Psoas muscle (tissue), 8 donors: ENCODE data around the gene MUC6. TPM values are rescaled to one million over a fixed set of nuclear protein-coding genes. Genes with fewer than 3 reads are reported as not detected.
"Not testable (repeated sequence)": the region's sequence is repeated elsewhere in the genome, so short reads cannot be mapped to it uniquely, and the experiment has no call there.

ENCODE experiments used
- ATAC-seq, 4 donors: fragments of 200-7000 bp; cut with Tn5 transposase; one replicate each; pipeline ENCODE4 v1.9.1; 2020; ENCODE audit warnings: moderate library complexity in 3 of 4, mild to moderate bottlenecking in 2 of 4
- DNase-seq, 2 donors: peaks; one replicate each; pipeline ENCODE4 v3.0.0-alpha.2; 2020
- H3K27ac ChIP-seq: fragments of 200-600 bp; one replicate; pipeline ENCODE4 v1.8.0; 2022
- H3K27me3 ChIP-seq, 3 donors: fragments of 200-600 bp in 1 of 3; one replicate each; pipeline versions ENCODE4 v1.6.1 to v1.8.0; 2013 to 2022; ENCODE audit warnings: low read length in 2 of 3, mild to moderate bottlenecking in 2 of 3, moderate library complexity in 1 of 3; ENCODE audit not compliant: insufficient read depth in 3 of 3
- H3K36me3 ChIP-seq, 2 donors: fragments of 200-600 bp in 1 of 2; one replicate each; pipeline versions ENCODE4 v1.6.1 to v1.8.0; 2013 to 2022; ENCODE audit warnings: low read depth in 1 of 2, mild to moderate bottlenecking in 1 of 2, moderate library complexity in 1 of 2; ENCODE audit not compliant: insufficient read depth in 1 of 2
- H3K4me1 ChIP-seq: fragments of 200-600 bp; one replicate; pipeline ENCODE4 v1.8.0; 2022
- H3K4me3 ChIP-seq: fragments of 200-600 bp; one replicate; pipeline ENCODE4 v1.8.0; 2022; ENCODE audit warnings: mild to moderate bottlenecking
- H3K9me3 ChIP-seq: fragments of 200-600 bp; one replicate; pipeline ENCODE4 v1.8.0; 2022
- WGBS, 3 donors: extraction: QIAGEN DNeasy Blood & Tissue Kit; methylation state at CpG; one replicate each; pipeline versions ENCODE4 v1.1.6 to v1.1.7; 2013; 5-methylcytosine and 5-hydroxymethylcytosine counted together
- intact Hi-C, 2 donors: fragments of 100-400 bp; cut with DNase I; formaldehyde crosslinking; loops; one replicate each; pipeline versions ENCODE4 v1.11.0 to v1.14.2; 2022
- polyA plus RNA-seq, 3 donors: library from polyadenylated mRNA; stranded (reverse); fragments of 200-250 nt; gene quantifications; one replicate each; pipeline ENCODE4 v1.2.3, GENCODE V29; 2013
- total RNA-seq, 4 donors: library from RNA; stranded (reverse); fragmentation: NEBNext Ultra II Directional in 2 of 4; extraction: Animal tissue kit (Norgen Biotek cat#: 25700) in 2 of 4; gene quantifications; one replicate each; pipeline versions ENCODE4 v1.2.1 to v1.2.4, GENCODE V29; 2021 to 2023
- TF ChIP-seq, protein P1 (sequence below): fragments of 200-600 bp; IDR thresholded peaks from one replicate; pipeline ENCODE4 v1.8.0; 2022; ENCODE audit warnings: antibody characterized with exemption
- donor health status: healthy with polysubstance abuse.
- donor health status: DM: no; HTN: no; CAD: no; lungs with moderate emphysema.
- donor health status: Bipolar disorder and iron deficiency.
- donor health status: healthy.
- donor health status: DM: yes; HTN: yes; CAD: no.
- donor health status: DM: no; HTN: no; CAD: no.
- donor health status: DM: no; HTN: no; CAD: no.
- donor health status: DM: yes; HTN: yes; CAD: no.

Gene MUC6
- total and polyA plus RNA-seq, 7 donors = under 0.01 to 0.04 (median 0.01) TPM; not detected in 4

DNA sequence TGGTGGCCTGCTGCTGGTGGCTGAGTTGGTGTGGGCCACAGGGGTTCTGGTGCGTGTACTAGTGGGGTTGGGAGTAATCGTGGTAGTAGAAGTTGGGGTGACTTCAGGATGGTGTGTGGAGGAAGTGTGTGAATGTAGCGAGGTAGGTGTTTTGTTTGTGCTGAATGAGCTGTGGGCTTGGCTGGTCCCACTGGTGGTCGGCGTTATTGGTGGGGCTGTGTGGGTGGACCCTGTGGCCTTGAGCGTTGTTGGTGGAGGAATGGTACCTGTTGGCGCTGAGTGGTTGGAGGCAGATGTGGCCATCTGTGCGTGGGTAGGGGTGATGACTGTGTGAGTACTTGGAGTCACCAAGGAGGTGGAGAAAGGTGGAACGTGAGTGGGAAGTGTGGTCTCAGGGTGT lies 18.4 kb downstream of the MUC6 start:
- Histone ChIP-seq H3K36me3 (peaks cover 0 to 6% of the 10 kb centered on the region in 2 donors), H3K4me3 (no peak overlapping the region), H3K4me1 (no peaks in the 10 kb centered on the region), H3K27me3 (no peaks in the 10 kb centered on the region), H3K27ac (no peak overlapping the region), H3K9me3 (no peaks in the 10 kb centered on the region)
- ATAC-seq = no peak
- 90 to 92% (median 92%) methylated on average over 9 of the region's 9 CpGs for WGBS, 3 donors
- intact Hi-C loops = no loop called here
- TF ChIP-seq, protein P1, sequence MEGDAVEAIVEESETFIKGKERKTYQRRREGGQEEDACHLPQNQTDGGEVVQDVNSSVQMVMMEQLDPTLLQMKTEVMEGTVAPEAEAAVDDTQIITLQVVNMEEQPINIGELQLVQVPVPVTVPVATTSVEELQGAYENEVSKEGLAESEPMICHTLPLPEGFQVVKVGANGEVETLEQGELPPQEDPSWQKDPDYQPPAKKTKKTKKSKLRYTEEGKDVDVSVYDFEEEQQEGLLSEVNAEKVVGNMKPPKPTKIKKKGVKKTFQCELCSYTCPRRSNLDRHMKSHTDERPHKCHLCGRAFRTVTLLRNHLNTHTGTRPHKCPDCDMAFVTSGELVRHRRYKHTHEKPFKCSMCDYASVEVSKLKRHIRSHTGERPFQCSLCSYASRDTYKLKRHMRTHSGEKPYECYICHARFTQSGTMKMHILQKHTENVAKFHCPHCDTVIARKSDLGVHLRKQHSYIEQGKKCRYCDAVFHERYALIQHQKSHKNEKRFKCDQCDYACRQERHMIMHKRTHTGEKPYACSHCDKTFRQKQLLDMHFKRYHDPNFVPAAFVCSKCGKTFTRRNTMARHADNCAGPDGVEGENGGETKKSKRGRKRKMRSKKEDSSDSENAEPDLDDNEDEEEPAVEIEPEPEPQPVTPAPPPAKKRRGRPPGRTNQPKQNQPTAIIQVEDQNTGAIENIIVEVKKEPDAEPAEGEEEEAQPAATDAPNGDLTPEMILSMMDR = no peak
- DNase-seq = no peak

DNA sequence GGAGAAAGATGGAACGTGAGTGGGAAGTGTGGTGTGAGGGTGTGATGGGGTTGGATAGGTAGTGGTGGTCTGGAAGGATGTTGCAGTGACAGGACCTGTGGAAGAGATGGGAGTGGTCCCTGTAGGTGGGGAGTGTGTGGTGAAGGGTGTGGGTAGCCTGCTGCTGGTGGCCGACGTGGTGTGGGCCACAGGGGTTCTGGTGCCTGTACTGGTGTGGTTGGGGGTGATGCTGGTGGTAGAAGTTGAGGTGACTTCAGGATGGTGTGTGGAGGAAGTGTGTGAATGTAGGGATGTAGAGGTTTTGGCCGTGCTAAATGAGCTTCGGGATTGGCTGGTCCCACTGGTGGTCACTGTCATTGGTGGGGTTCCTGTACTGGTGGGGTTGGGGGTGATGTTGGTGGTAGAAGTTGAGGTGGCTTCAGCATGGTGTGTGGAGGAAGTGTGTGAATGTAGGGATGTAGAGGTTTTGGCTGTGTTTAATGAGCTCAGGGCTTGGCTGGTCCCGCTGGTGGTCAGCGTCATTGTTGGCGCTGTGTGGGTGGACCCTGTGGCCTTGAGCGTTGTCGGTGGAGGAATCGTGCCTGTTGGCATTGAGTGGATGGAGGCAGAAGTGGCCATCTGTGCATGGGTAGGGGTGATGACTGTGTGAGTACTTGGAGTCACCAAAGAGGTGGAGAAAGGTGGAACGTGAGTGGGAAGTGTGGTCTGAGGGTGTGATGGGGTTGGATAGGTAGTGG lies 19.1 kb downstream of the MUC6 start:
- intact Hi-C loops = no loop called here
- H3K4me1 ChIP-seq = no peaks in the 10 kb centered on the region
- ATAC-seq (peak in 3 of 4 donors; percentile 28 to 41 (median 34)), DNase-seq (no peak)
- TF ChIP-seq, protein P1 = no peak
- 84 to 87% (median 85%) methylated on average over 12 of the region's 12 CpGs for WGBS, 3 donors
- no peaks in the 10 kb centered on the region for H3K27me3 ChIP-seq
- H3K9me3 ChIP-seq = no peaks in the 10 kb centered on the region
- no peak overlapping the region for H3K27ac ChIP-seq
- peaks cover 0 to 8% of the 10 kb centered on the region in 2 donors for H3K36me3 ChIP-seq
- H3K4me3 ChIP-seq = no peak overlapping the region

DNA sequence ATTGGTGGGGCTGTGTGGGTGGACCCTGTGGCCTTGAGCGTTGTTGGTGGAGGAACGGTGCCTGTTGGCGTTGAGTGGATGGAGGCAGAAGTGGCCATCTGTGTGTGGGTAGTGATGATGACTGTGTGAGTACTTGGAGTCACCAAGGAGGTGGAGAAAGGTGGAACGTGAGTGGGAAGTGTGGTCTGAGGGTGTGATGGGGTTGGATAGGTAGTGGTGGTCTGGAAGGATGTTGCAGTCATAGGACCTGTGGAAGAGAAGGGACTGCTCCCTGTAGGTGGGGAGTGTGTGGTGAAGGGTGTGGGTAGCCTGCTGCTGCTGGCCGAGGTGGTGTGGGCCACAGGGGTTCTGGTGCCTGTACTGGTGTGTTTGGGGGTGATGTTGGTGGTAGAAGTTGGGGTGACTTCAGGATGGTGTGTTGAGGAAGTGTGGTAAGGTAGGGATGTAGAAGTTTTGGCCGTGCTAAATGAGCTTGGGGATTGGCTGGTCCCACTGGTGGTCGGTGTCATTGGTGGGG lies 19.9 kb downstream of the MUC6 start:
- 66 to 69% (median 67%) methylated on average over 7 of the region's 7 CpGs for WGBS, 3 donors
- ATAC-seq = peak; percentile 25 to 35 (median 32)

DNA sequence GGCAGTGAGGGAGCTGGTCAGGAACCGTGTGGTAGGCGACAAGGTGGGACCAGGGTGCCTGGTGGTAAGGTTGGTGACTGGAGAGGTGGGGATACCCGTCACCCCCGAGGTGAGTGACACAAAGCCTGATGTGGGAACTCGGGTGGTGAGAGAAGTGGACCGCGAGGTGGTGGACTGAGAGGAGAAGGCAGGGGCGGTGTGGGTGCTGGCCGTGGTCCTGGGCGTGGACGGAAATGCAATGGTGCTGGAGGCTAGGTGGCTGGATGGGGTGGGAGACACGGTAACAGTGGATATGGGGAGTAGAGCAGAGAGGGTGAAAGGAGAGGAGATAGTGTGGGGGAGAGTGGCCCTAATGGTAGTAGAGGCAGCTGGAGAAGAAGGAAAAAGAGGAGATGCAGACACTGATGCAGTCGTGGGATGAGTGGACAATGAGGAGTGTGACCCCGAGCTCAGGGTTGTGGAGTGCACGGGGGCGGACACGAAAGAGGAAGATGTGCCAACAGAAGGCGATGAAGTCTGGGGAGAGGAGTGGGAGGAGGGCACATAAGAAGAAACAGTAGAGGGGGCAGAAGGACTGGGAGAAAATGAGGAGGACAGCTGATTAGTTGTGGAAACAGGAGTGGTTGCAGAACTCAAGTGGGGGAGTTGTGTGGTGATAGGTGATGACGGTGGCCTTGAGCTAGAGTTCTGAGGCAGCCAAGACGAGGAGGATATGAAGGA lies 20.5 kb downstream of the MUC6 start:
- Histone ChIP-seq H3K36me3 (peaks cover 0 to 22% of the 10 kb centered on the region in 2 donors), H3K27me3 (no peaks in the 10 kb centered on the region), H3K27ac (no peak overlapping the region), H3K4me3 (no peak overlapping the region), H3K4me1 (no peaks in the 10 kb centered on the region), H3K9me3 (no peaks in the 10 kb centered on the region)
- WGBS, 3 donors = 89 to 96% (median 93%) methylated on average over 20 of the region's 20 CpGs
- intact Hi-C loops = no loop called here
- DNase-seq = no peak
- TF ChIP-seq, protein P1 = no peak
- ATAC-seq = no peak

More for the DNA sequence above, 19.9 kb downstream of the MUC6 start:
- H3K27ac ChIP-seq, H3K27me3 ChIP-seq, H3K9me3 ChIP-seq, H3K4me3 ChIP-seq, DNase-seq, H3K4me1 ChIP-seq, intact Hi-C loops: not testable (repeated sequence)
- peaks cover 0 to 15% of the 10 kb centered on the region in 2 donors for H3K36me3 ChIP-seq

DNA sequence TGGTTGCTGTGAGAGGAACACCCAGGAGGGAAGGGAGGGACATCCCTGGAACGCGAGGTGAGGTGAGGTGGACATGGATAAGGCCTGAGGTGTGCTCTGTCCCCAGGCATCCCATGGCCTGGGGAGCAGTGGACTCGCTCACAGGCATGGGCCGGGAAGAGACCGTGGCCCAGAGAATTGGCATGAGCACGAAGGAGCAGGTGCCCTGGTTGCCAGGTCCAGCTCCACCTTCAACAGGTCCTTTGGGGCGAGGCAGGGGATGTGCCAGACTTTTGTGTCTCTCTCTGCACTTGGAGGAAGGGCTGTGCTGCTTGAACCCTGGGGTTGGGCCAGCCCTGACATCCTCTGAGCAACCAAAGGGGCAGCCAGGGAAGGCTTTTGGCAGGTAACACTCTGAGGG lies 21.5 kb downstream of the MUC6 start:
- DNase-seq = no peak
- peaks cover 0 to 31% of the 10 kb centered on the region in 2 donors for H3K36me3 ChIP-seq
- intact Hi-C loops = no loop called here
- ATAC-seq = no peak
- no peaks in the 10 kb centered on the region for H3K9me3 ChIP-seq
- H3K4me3 ChIP-seq = no peak overlapping the region
- 79 to 87% (median 83%) methylated on average over 7 of the region's 7 CpGs for WGBS, 3 donors
- TF ChIP-seq, protein P1 = no peak
- H3K27ac ChIP-seq = no peak overlapping the region
- no peaks in the 10 kb centered on the region for H3K27me3 ChIP-seq
- no peaks in the 10 kb centered on the region for H3K4me1 ChIP-seq
